ENCODE results near the gene COL5A3.

GRCh38 chr19:10018786-10019185 is 8.5 kb upstream of the COL5A3 start:
- TF ChIP-seq CTCF (IDR thresholded peaks at IDR 0.05; ENCODE audit: low read length) (no peak), EZH2 (IDR thresholded peaks at IDR 0.05; ENCODE audit: borderline replicate concordance, low read length) (no peak)
